ENCODE results near the gene EFHC1. TPM values are rescaled to one million over a fixed set of nuclear protein-coding genes. Genes with fewer than 3 reads are reported as not detected.
A peak's percentile ranks its signal among the peaks of the same experiment; 100 is the strongest.

EFHC1 gene
- total and polyA plus RNA-seq, 7 donors: 1.8 to 38.5 (median 15.9) TPM

GRCh38 chr6:52394251-52394666, 25.9 kb upstream of the EFHC1 start:
- intact Hi-C loops (cut with DNase I): no loop called here
- Histone ChIP-seq H3K4me1 (peaks cover 0 to 18% (median 13%) of the 10 kb centered on the region in 4 donors), H3K9me3 (no peaks in the 10 kb centered on the region), H3K27me3 (no peaks in the 10 kb centered on the region), H3K27ac (no peak overlapping the region), H3K36me3 (no peaks in the 10 kb centered on the region), H3K4me3 (no peak overlapping the region)
- DNase-seq: no peak
- WGBS, 2 donors: 69 to 80% methylated on average over 4 of the region's 4 CpGs
- TF ChIP-seq CTCF (IDR thresholded peaks at IDR 0.05) (no peak), EP300 (IDR thresholded peaks at IDR 0.05) (no peak), POLR2A (IDR thresholded peaks at IDR 0.05) (no peak), POLR2AphosphoS5 (IDR thresholded peaks at IDR 0.05) (no peak)

- no peaks in the 10 kb centered on the region for H3K27me3 ChIP-seq
- WGBS, 2 donors: 15 to 71% methylated on average over 2 of the region's 2 CpGs
- intact Hi-C loops (cut with DNase I): no loop called here
Observed at GRCh38 chr6:52395969-52396368, 24.2 kb upstream of the EFHC1 start.

GRCh38 chr6:52399511-52400312, 20.4 kb upstream of the EFHC1 start:
- Histone ChIP-seq H3K27me3 (no peaks in the 10 kb centered on the region), H3K36me3 (peaks cover 0 to 16% (median 6%) of the 10 kb centered on the region in 4 donors), H3K27ac (no peak overlapping the region), H3K9me3 (no peaks in the 10 kb centered on the region), H3K4me1 (peaks cover 0 to 16% (median 8%) of the 10 kb centered on the region in 4 donors), H3K4me3 (no peak overlapping the region)
- intact Hi-C loops (cut with DNase I): loop anchor here (2.0 kb wide), 2 partner anchors 39 to 115 kb away; partner anchors contain the start of gene MCM3
- DNase-seq: no peak
- 33 to 38% methylated on average over 3 of the region's 3 CpGs for WGBS, 2 donors
- TF ChIP-seq CTCF (IDR thresholded peaks at IDR 0.05): peak; percentile 67 to 87 (median 79)
- no peak for TF ChIP-seq EP300 (IDR thresholded peaks at IDR 0.05)

More at GRCh38 chr6:52395969-52396368, 24.2 kb upstream of the EFHC1 start:
- peaks cover 0 to 11% (median 3%) of the 10 kb centered on the region in 4 donors for H3K4me1 ChIP-seq
- H3K9me3 ChIP-seq: no peaks in the 10 kb centered on the region
- no peak overlapping the region for H3K27ac ChIP-seq
- no peak overlapping the region for H3K4me3 ChIP-seq
- DNase-seq: no peak
- no peaks in the 10 kb centered on the region for H3K36me3 ChIP-seq
- TF ChIP-seq POLR2AphosphoS5 (IDR thresholded peaks at IDR 0.05) (no peak), POLR2A (IDR thresholded peaks at IDR 0.05) (no peak), CTCF (IDR thresholded peaks at IDR 0.05) (no peak), EP300 (IDR thresholded peaks at IDR 0.05) (no peak)

GRCh38 chr6:52400313-52401041, 19.7 kb upstream of the EFHC1 start:
- peaks cover 0 to 16% (median 8%) of the 10 kb centered on the region in 4 donors for H3K4me1 ChIP-seq
- no peaks in the 10 kb centered on the region for H3K27me3 ChIP-seq
- WGBS, 2 donors: 45 to 69% methylated on average over 2 of the region's 2 CpGs
- no peaks in the 10 kb centered on the region for H3K9me3 ChIP-seq
- TF ChIP-seq POLR2AphosphoS5 (IDR thresholded peaks at IDR 0.05) (no peak), CTCF (IDR thresholded peaks at IDR 0.05) (no peak), POLR2A (IDR thresholded peaks at IDR 0.05) (no peak), EP300 (IDR thresholded peaks at IDR 0.05) (no peak)
- no peak overlapping the region for H3K4me3 ChIP-seq
- H3K36me3 ChIP-seq: peaks cover 0 to 23% (median 6%) of the 10 kb centered on the region in 4 donors
- no peak overlapping the region for H3K27ac ChIP-seq
- no peak for DNase-seq
- intact Hi-C loops (cut with DNase I): loop anchor here (2.0 kb wide), 1 partner anchor 40 kb away; no protein-coding TSS in a partner anchor
